GM12878 (cell line): ENCODE measurements around the gene LHFPL3. TPM values are rescaled to one million over a fixed set of nuclear protein-coding genes. Genes with fewer than 3 reads are reported as not detected.

Experiments
- ATAC-seq: fragments of 200-7000 bp; cut with Tn5 transposase; 3 replicates; pipeline ENCODE4 v1.9.1; 2020; ENCODE audit warnings: mild to moderate bottlenecking, moderate library complexity
- BruUV-seq: library from RNA; stranded (reverse); fragments of 400-500 nt; replicated peaks from 2 replicates; lab custom pipeline; 2021; lab: Mats Ljungman, UMichigan
- CTCF ChIA-PET: fragments of 300-600 bp; sonication (Branson Sonifier 250); formaldehyde crosslinking; extraction: SDS; loops from one replicate; lab custom pipeline; 2021; ENCODE audit warnings: inconsistent platforms; lab: Yijun Ruan, JAX
- POLR2A ChIA-PET: fragments of 350-600 bp; formaldehyde crosslinking; extraction: SDS; loops from one replicate; lab custom pipeline; 2021; ENCODE audit warnings: inconsistent platforms; lab: Charles Lee
- RAD21 ChIA-PET: fragments of 300-600 bp; sonication (Branson Sonifier 250); formaldehyde crosslinking; loops from one replicate; lab custom pipeline; 2023; ENCODE audit warnings: antibody characterized with exemption; ENCODE audit not compliant: unreplicated experiment; lab: Charles Lee
- SMC1A ChIA-PET: fragments of 300-600 bp; sonication (Branson Sonifier 250); formaldehyde crosslinking; loops from one replicate; lab custom pipeline; 2023; ENCODE audit not compliant: unreplicated experiment, uncharacterized antibody; lab: Charles Lee
- DNase-seq: peaks from one replicate; pipeline ENCODE4 v3.0.0-alpha.2; 2011; ENCODE audit warnings: low read depth, low spot score
- FAIRE-seq: peaks from 3 replicates; lab custom pipeline; 2011; peaks lifted over from hg19 to GRCh38; lab: Jason Lieb, UNC
- H2AFZ ChIP-seq: 2 replicates; pipeline ENCODE4 v1.6.0; 2011; ENCODE audit warnings: low read depth, low read length, control low read depth; ENCODE audit not compliant: control insufficient read depth
- H3K27ac ChIP-seq: 2 replicates; pipeline ENCODE4 v1.5.1; 2011; ENCODE audit warnings: control low read depth; ENCODE audit not compliant: control insufficient read depth, insufficient read depth
- H3K27me3 ChIP-seq, 2 experiments: replicated peaks in 1 of 2; 2 replicates each; pipeline versions ENCODE4 v1.6.0 to v1.6.1; 2011; ENCODE audit warnings: low read length in 1 of 2; ENCODE audit not compliant: control insufficient read depth in 2 of 2, insufficient read depth in 2 of 2
- H3K36me3 ChIP-seq, 2 experiments: 2 replicates each; pipeline ENCODE4 v1.5.1; 2011; ENCODE audit warnings: low read length in 1 of 2; ENCODE audit not compliant: control insufficient read depth in 2 of 2, insufficient read depth in 2 of 2
- H3K4me1 ChIP-seq: 2 replicates; pipeline ENCODE4 v1.6.1; 2011; ENCODE audit warnings: mild to moderate bottlenecking, low read length, moderate library complexity, mixed read lengths; ENCODE audit not compliant: control insufficient read depth, insufficient read depth
- H3K4me2 ChIP-seq: 2 replicates; pipeline ENCODE4 v1.6.0; 2011; ENCODE audit warnings: control low read depth; ENCODE audit not compliant: control insufficient read depth, insufficient read depth
- H3K4me3 ChIP-seq: fragments of 200-600 bp; sonication (generic); 2 replicates; pipeline ENCODE4 v1.5.1; 2016
- H3K79me2 ChIP-seq: 2 replicates; pipeline ENCODE4 v1.6.0; 2011; ENCODE audit warnings: low read length; ENCODE audit not compliant: control insufficient read depth, insufficient read depth
- H3K9ac ChIP-seq: 2 replicates; pipeline ENCODE4 v1.8.0; 2011; ENCODE audit warnings: low read length, control low read depth, mixed read lengths; ENCODE audit not compliant: control insufficient read depth, insufficient read depth
- H3K9me3 ChIP-seq: replicated peaks from 3 replicates; pipeline ENCODE4 v1.5.1; 2011; ENCODE audit warnings: mild to moderate bottlenecking, low read length; ENCODE audit not compliant: control insufficient read depth, insufficient read depth
- H4K20me1 ChIP-seq: 2 replicates; pipeline ENCODE4 v1.6.0; 2011; ENCODE audit not compliant: control insufficient read depth, insufficient read depth
- EED ChIP-seq: sonication (generic); IDR thresholded peaks from 2 replicates; pipeline ENCODE4 v1.6.1; 2016; ENCODE audit warnings: antibody characterized with exemption, low read depth
- ETV6 ChIP-seq, 2 experiments: fragments of 450-650 bp in 1 of 2; IDR thresholded peaks in 1 of 2; conservative IDR thresholded peaks in 1 of 2; 2 replicates each; pipeline ENCODE4 v1.6.1; 2014; ENCODE audit warnings: antibody characterized with exemption in 1 of 2, borderline replicate concordance in 1 of 2, low read depth in 1 of 2, mild to moderate bottlenecking in 1 of 2, moderate library complexity in 1 of 2
- GATAD2B ChIP-seq: fragments of 450-650 bp; conservative IDR thresholded peaks from 2 replicates; pipeline ENCODE4 v1.6.1; 2017; ENCODE audit warnings: low read depth, mild to moderate bottlenecking, moderate library complexity
- IKZF1 ChIP-seq: fragments of 450-650 bp; conservative IDR thresholded peaks from 2 replicates; pipeline ENCODE4 v1.6.1; 2017; ENCODE audit warnings: antibody characterized with exemption, mild to moderate bottlenecking
- IKZF2 ChIP-seq, 2 experiments: fragments of 450-650 bp; IDR thresholded peaks; 2 replicates each; pipeline ENCODE4 v1.6.1; 2017; ENCODE audit warnings: mild to moderate bottlenecking in 2 of 2, moderate library complexity in 2 of 2
- NFIC ChIP-seq: IDR thresholded peaks from 2 replicates; pipeline ENCODE4 v1.6.1; 2012; ENCODE audit warnings: low read depth, mild to moderate bottlenecking, inconsistent platforms, low read length, moderate library complexity
- RUNX3 ChIP-seq: IDR thresholded peaks from 2 replicates; pipeline ENCODE4 v1.6.1; 2012; ENCODE audit warnings: low read length, inconsistent platforms
- WGBS: methylation state at CpG from one replicate; pipeline ENCODE4 v1.1.6; 2016; ENCODE audit warnings: low lambda C conversion rate; ENCODE audit not compliant: insufficient replicate concordance, insufficient coverage; ENCODE audit errors: missing lambda C conversion rate; 5-methylcytosine and 5-hydroxymethylcytosine counted together
- in situ Hi-C: fragments of 300-500 bp; cut with MboI; formaldehyde crosslinking; loops from 9 replicates; pipeline ENCODE4 v1.14.3; 2018; ENCODE audit warnings: mixed read lengths
- intact Hi-C: fragments of 100-400 bp; cut with micrococcal nuclease; formaldehyde crosslinking; loops from one replicate; pipeline ENCODE4 v1.14.2; 2022; ENCODE audit not compliant: unreplicated experiment
- polyA plus RNA-seq, 11 experiments: library from polyadenylated mRNA; depleted of rRNA in 4 of 11; unstranded in 6 of 11; stranded (reverse) in 5 of 11; fragments of >200 nt; fragmentation: Nextera tagmentation in 4 of 11; fragmentation: Illumina TruSeq in 1 of 11; extraction: Ambion mirVana in 4 of 11; extraction: Trizol in 1 of 11; gene quantifications; 1 replicate in 1 of 11; 2 replicates in 10 of 11; pipeline versions ENCODE4 v1.2.1 to v1.2.3, GENCODE V29; 2011 to 2016; ENCODE audit warnings: inconsistent platforms in 2 of 11, missing spikeins in 2 of 11, low read depth in 1 of 11
- total RNA-seq, 4 experiments: library from RNA; depleted of rRNA in 3 of 4; stranded (reverse); fragments of >200 nt in 3 of 4; fragmentation: Illumina TruSeq in 1 of 4; extraction: Trizol in 1 of 4; gene quantifications; 2 replicates each; pipeline versions ENCODE4 v1.2.1 to v1.2.3, GENCODE V29; 2013 to 2021
- TF ChIP-seq, protein P1 (sequence below): fragments of 450-650 bp; IDR thresholded peaks from 2 replicates; pipeline ENCODE4 v1.6.1; 2017; ENCODE audit warnings: low read depth, mild to moderate bottlenecking, moderate library complexity

LHFPL3 gene
- total and polyA plus RNA-seq, 10 of the 15 experiments (the other 5 are each of a cell fraction or from before 2014, with no cell fraction given): 0.09 TPM; not detected in 9

DNA sequence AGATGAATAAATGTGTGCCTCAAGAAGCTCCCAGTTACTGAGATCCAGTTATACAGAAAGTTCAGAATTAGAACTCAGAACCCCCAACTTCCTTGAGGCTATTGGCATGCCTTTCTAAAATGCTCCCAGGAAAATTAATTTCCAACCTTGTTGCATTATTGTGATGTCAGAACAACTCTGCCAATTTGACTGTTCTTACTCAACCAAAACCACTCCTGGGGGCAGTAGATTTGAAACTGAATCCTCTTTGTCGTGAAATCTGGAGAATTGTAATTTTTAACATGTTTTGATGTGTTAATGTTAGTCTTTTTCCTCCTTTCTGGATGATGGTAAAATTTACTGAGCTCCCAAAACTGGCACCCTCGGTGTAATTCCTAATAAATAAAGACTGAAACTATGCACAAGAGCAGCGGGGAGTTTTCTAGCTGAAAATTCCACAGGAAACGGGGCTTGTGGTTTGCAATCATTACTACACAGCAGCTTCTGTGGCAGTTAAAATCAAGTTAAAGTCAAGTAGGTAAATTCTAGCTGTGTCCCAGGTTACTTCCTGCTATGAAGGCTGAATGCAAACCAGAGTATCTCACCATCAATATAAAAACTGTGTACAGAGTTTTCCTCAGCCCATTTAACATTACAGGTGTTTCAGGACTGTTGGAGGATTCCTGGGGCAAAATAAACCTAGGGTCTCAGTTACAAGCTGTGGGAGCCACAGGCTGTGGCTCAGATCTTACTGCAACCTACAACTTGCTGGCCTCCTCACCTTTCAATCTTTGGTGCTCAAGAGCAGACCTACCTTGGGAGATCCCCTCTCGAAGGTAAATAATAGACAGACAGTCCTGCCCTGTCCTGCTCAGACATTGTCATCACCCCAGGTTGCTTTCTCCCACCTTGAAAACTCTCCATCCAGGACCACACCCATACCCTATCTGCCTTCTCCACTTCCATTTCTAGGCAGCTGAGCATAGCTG, 529.3 kb downstream of the LHFPL3 start:
- Histone ChIP-seq H4K20me1 (no peaks in the 10 kb centered on the region), H3K27ac (peak overlapping the region; percentile 64), H2AFZ (peak overlapping the region; percentile 57), H3K79me2 (no peaks in the 10 kb centered on the region), H3K4me2 (peak overlapping the region; percentile 72), H3K27me3 (no peaks in the 10 kb centered on the region), H3K9ac (peak overlapping the region; percentile 43; the same call in 1 of the 2 replicates), H3K4me3 (no peak overlapping the region), H3K4me1 (peaks cover 10% of the 10 kb centered on the region), H3K36me3 (no peaks in the 10 kb centered on the region), H3K9me3 (no peaks in the 10 kb centered on the region)
- 0% methylated on average over 5 of the region's 5 CpGs for WGBS
- CTCF ChIA-PET: interaction anchor here (0.7 to 2.9 kb wide), 10 partner anchors 9 to 61 kb away, joined by 3 to 17 read pairs (median 4); no protein-coding TSS in a partner anchor
- FAIRE-seq (peak; percentile 13), DNase-seq (no peak), ATAC-seq (peak; percentile 87)
- RAD21 ChIA-PET: interaction anchor here (0.6 to 1.7 kb wide), 7 partner anchors 20 to 215 kb away, joined by 3 to 7 read pairs (median 5); no protein-coding TSS in a partner anchor
- intact Hi-C loops: no loop called here
- SMC1A ChIA-PET: interaction anchor here (1.3 to 3.3 kb wide), 8 partner anchors 10 to 214 kb away, joined by 3 to 20 read pairs (median 5); no protein-coding TSS in a partner anchor
- in situ Hi-C loops: no loop called here
- TF ChIP-seq NFIC: peak; percentile 61
- TF ChIP-seq, protein P1, sequence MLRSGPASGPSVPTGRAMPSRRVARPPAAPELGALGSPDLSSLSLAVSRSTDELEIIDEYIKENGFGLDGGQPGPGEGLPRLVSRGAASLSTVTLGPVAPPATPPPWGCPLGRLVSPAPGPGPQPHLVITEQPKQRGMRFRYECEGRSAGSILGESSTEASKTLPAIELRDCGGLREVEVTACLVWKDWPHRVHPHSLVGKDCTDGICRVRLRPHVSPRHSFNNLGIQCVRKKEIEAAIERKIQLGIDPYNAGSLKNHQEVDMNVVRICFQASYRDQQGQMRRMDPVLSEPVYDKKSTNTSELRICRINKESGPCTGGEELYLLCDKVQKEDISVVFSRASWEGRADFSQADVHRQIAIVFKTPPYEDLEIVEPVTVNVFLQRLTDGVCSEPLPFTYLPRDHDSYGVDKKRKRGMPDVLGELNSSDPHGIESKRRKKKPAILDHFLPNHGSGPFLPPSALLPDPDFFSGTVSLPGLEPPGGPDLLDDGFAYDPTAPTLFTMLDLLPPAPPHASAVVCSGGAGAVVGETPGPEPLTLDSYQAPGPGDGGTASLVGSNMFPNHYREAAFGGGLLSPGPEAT: peak; percentile 37; the same call in 1 of the 2 replicates
- peak; percentile 54; the same call in 1 of the 2 replicates for TF ChIP-seq EED
- TF ChIP-seq ETV6 (conservative IDR thresholded peaks at IDR 0.05 in 1 of 2, IDR thresholded peaks at IDR 0.05 in 1 of 2; ENCODE audit: borderline replicate concordance in 1 of 2, low read depth in 1 of 2): no peak
- peak; percentile 73 for TF ChIP-seq RUNX3
- TF ChIP-seq GATAD2B: no peak
- peak; percentile 39 to 53 for TF ChIP-seq IKZF2 (IDR thresholded peaks at IDR 0.05)
- TF ChIP-seq IKZF1: peak; percentile 42; the same call in 1 of the 2 replicates
- POLR2A ChIA-PET: interaction anchor here (0.5 to 1.0 kb wide), 3 partner anchors 9 to 735 kb away, joined by 3 to 8 read pairs (median 6); no protein-coding TSS in a partner anchor
- no TSS peak for BruUV-seq
